HEK293T (cell line): ENCODE measurements around the gene SERPINA4.

Experiments used
- ARNT ChIP-seq: fragments of 450-650 bp; IDR thresholded peaks from 2 replicates; pipeline ENCODE4 v1.6.1; 2017; ENCODE audit warnings: mild to moderate bottlenecking
- ELF4 ChIP-seq: fragments of 450-650 bp; IDR thresholded peaks from 2 replicates; pipeline ENCODE4 v1.6.1; 2017; ENCODE audit warnings: antibody characterized with exemption
- FOXK2 ChIP-seq: fragments of 450-650 bp; IDR thresholded peaks from 2 replicates; pipeline ENCODE4 v1.6.1; 2016; ENCODE audit warnings: mild to moderate bottlenecking
- FOXM1 ChIP-seq: fragments of 450-650 bp; IDR thresholded peaks from 2 replicates; pipeline ENCODE4 v1.6.1; 2017; ENCODE audit warnings: mild to moderate bottlenecking, borderline replicate concordance
- SP1 ChIP-seq: fragments of 450-650 bp; IDR thresholded peaks from 2 replicates; pipeline ENCODE4 v1.6.1; 2017
- SUZ12 ChIP-seq: fragments of 450-650 bp; IDR thresholded peaks from 2 replicates; pipeline ENCODE4 v1.6.1; 2016; ENCODE audit warnings: mild to moderate bottlenecking
- ZNF384 ChIP-seq: fragments of 450-650 bp; IDR thresholded peaks from 2 replicates; pipeline ENCODE4 v1.6.1; 2016

DNA sequence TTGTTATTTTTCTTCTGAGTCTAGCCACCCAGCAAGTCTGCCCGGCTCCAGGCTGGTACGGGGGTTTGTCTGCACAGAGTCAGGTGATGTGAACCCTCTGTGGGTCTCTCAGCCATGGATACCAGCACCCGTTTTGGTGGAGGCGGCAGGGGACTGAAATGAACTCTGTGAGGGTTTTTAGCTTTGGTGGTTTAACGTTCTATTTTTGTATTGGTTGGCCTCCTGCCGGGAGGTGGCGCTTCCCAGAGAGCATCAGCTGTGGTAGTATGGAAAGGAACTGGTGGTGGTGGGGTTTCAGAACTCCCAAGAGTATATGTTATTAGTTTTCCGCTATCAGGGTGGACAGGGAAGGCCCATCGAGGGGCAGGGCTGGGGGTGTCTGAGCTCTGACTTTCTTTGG, 5.3 kb upstream of the SERPINA4 start:
- TF ChIP-seq SUZ12 (no peak), ZNF384 (no peak), SP1 (no peak), FOXM1 (no peak), ARNT (no peak), ELF4 (no peak), FOXK2 (no peak)
